22Rv1 (cell line): ENCODE results near the gene KLHL8.

Experiments used
- H3K27ac ChIP-seq: fragments of 450-650 bp; 2 replicates; pipeline ENCODE4 v1.5.1; 2017
- CTCF ChIP-seq: fragments of 450-650 bp; IDR thresholded peaks from 2 replicates; pipeline ENCODE4 v1.5.1; 2017; ENCODE audit warnings: mild to moderate bottlenecking
- ZFX ChIP-seq: fragments of 450-650 bp; IDR thresholded peaks from 2 replicates; pipeline ENCODE4 v1.6.1; 2017; ENCODE audit warnings: antibody characterized with exemption, borderline replicate concordance

The KLHL8 gene

GRCh38 chr4:87134122-87134521 is 86.3 kb downstream of the KLHL8 start:
- no peak for TF ChIP-seq ZFX
- TF ChIP-seq CTCF, result no peak
- H3K27ac ChIP-seq, result no peak overlapping the region

- no peak overlapping the region for H3K27ac ChIP-seq
- TF ChIP-seq ZFX, result no peak
- TF ChIP-seq CTCF, result no peak
These were observed 87.2 kb downstream of the KLHL8 start for GRCh38 chr4:87133183-87133582.

- no peak overlapping the region for H3K27ac ChIP-seq
- no peak for TF ChIP-seq CTCF
- no peak for TF ChIP-seq ZFX
These were observed 88.4 kb downstream of the KLHL8 start for GRCh38 chr4:87132035-87132434.

GRCh38 chr4:87130985-87131703 is 89.3 kb downstream of the KLHL8 start:
- TF ChIP-seq ZFX, result no peak
- TF ChIP-seq CTCF, result no peak
- H3K27ac ChIP-seq, result no peak overlapping the region

GRCh38 chr4:87129681-87130080 is 90.7 kb downstream of the KLHL8 start:
- TF ChIP-seq ZFX (no peak), CTCF (no peak)
- no peak overlapping the region for H3K27ac ChIP-seq

GRCh38 chr4:87128006-87128705 is 92.3 kb downstream of the KLHL8 start:
- TF ChIP-seq CTCF (no peak), ZFX (no peak)
- no peak overlapping the region for H3K27ac ChIP-seq

GRCh38 chr4:87126056-87126455 is 94.4 kb downstream of the KLHL8 start:
- no peak for TF ChIP-seq ZFX
- no peak for TF ChIP-seq CTCF
- H3K27ac ChIP-seq, result no peak overlapping the region
